Measurements from ENCODE around the gene COL25A1. TPM values are rescaled to one million over a fixed set of nuclear protein-coding genes. Genes with fewer than 3 reads are reported as not detected.

The COL25A1 gene
- total RNA-seq, 1 donor: not detected

GRCh38 chr4:108933046-108933445 is 369.4 kb downstream of the COL25A1 start:
- DNase-seq (ENCODE audit: low read depth in 2 of 3, low spot score in 2 of 3): no peak

GRCh38 chr4:108931926-108932325 is 370.5 kb downstream of the COL25A1 start:
- DNase-seq (ENCODE audit: low read depth in 2 of 3, low spot score in 2 of 3): peak in 1 of 3 donors; percentile 40

DNA sequence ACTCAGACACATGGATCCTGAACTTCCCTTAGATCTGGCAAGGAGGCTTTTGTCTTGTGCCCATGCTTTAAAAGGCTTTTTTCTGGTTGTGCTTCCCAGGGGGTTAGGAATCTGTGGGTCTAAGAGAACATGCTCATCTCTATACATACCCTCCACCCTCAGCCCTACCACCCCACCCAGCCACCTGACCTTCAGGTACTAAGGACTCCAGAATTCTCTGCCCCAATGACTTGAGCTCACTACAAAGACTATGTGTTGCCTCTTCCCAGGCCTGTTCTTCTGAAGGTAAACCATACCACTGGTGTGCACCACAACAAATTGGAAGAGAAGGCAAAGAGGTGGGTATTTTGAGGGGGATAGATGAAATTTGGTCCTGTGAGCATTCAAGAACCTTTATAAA is 372.3 kb downstream of the COL25A1 start:
- DNase-seq (ENCODE audit: low read depth in 2 of 3, low spot score in 2 of 3): no peak

- DNase-seq (ENCODE audit: low read depth in 2 of 3, low spot score in 2 of 3): no peak
Measured at GRCh38 chr4:108926781-108927180, 375.7 kb downstream of the COL25A1 start.

GRCh38 chr4:108926061-108926460 is 376.4 kb downstream of the COL25A1 start:
- DNase-seq (ENCODE audit: low read depth in 2 of 3, low spot score in 2 of 3): no peak

GRCh38 chr4:108922191-108922590 is 380.3 kb downstream of the COL25A1 start:
- no peak for DNase-seq (ENCODE audit: low read depth in 2 of 3, low spot score in 2 of 3)

- DNase-seq (ENCODE audit: low read depth in 2 of 3, low spot score in 2 of 3): no peak
Measured at GRCh38 chr4:108920395-108921087, 381.9 kb downstream of the COL25A1 start.

- DNase-seq (ENCODE audit: low read depth in 2 of 3, low spot score in 2 of 3): no peak
Measured at GRCh38 chr4:108919226-108919893, 383.1 kb downstream of the COL25A1 start.

GRCh38 chr4:108917255-108917654 is 385.2 kb downstream of the COL25A1 start:
- DNase-seq (ENCODE audit: low read depth in 2 of 3, low spot score in 2 of 3): no peak

DNA sequence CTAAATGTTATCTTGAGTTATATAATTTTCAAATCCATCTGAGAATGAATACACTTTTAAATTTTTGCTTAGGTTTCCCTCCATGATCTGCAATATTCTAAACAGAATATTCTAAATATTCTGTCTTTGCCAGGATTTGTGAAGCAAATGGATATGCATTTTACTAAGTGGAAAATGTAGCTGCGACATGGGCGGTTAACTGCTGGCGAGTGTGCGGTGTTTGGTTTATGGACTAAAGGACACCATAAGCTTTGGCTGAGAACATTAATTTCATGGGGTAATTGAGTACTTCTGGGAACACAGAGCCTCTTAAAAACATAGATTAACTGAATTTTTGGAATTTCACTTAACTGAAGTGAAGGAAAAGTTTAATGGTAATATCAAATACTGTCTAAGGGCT is 385.8 kb downstream of the COL25A1 start:
- DNase-seq (ENCODE audit: low read depth in 2 of 3, low spot score in 2 of 3): no peak

DNA sequence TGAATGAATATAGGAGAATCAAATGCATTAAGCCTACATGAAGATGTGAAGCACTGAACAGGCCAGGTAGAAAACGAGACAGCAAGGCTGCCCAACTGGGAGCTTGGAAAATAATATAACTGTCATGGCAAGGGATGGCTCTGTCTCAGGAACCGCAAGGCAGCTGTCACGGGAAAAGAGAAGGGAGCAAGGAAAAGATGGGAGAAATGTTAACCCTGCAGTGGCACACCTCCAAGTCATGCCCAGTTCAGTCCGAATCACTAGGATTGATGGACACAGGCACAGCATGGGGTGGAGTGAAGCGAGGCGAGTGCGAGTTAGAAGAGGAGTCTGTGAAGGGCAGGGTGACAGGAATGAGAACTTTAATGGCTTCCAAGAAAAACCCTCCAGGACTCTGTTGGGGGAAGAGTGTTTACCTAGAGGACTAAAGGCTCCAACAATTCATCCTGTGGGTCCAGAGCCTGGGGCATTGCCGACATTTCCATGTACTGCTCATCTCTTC is 395.5 kb downstream of the COL25A1 start:
- no peak for DNase-seq (ENCODE audit: low read depth in 2 of 3, low spot score in 2 of 3)

DNA sequence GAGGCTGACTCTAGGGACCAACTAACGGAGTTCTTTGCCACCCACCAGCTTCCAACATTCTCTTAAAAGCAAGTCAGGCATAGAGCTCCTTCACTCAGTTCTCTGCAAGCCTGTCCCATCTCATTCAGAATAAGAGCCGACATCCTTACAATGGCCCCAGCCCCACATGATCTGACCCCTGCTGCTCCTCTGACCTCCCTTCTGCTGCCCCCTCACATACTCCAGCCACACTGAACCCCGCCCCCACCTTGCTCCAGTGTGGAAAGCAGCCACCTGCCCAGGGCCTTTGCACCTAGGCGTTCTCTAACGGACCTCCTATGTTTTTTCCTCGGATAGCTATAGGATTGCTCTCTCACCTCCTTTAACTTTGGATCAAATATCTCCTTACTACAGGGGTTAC is 396.5 kb downstream of the COL25A1 start:
- DNase-seq (ENCODE audit: low read depth in 2 of 3, low spot score in 2 of 3): no peak

GRCh38 chr4:108903464-108904221 is 398.8 kb downstream of the COL25A1 start:
- no peak for DNase-seq (ENCODE audit: low read depth in 2 of 3, low spot score in 2 of 3)

GRCh38 chr4:108902769-108903168 is 399.7 kb downstream of the COL25A1 start:
- DNase-seq (ENCODE audit: low read depth in 2 of 3, low spot score in 2 of 3): no peak

DNA sequence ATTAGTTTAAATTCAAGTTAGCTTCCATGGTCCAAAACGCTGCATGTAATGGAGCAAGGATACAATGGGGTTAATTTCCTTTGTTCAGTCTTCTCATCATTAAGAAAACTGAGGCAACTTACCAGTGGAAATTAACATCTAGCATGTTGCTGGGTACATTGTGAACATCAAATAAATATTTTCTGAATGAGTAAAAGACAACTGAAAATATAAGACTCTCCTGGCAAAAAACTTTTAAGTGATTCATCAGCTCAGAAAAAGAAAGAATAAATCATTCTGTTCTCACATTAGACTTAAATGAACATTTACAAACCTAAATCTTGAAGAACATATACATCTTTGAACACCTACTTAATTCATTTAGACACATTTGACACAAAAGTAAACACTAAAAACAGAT is 401.2 kb downstream of the COL25A1 start:
- DNase-seq (ENCODE audit: low read depth in 2 of 3, low spot score in 2 of 3): no peak

- no peak for DNase-seq (ENCODE audit: low read depth in 2 of 3, low spot score in 2 of 3)
Measured at GRCh38 chr4:108900018-108900580, 402.4 kb downstream of the COL25A1 start.

- no peak for DNase-seq (ENCODE audit: low read depth in 2 of 3, low spot score in 2 of 3)
Measured at GRCh38 chr4:108893468-108893867, 409.0 kb downstream of the COL25A1 start.

DNA sequence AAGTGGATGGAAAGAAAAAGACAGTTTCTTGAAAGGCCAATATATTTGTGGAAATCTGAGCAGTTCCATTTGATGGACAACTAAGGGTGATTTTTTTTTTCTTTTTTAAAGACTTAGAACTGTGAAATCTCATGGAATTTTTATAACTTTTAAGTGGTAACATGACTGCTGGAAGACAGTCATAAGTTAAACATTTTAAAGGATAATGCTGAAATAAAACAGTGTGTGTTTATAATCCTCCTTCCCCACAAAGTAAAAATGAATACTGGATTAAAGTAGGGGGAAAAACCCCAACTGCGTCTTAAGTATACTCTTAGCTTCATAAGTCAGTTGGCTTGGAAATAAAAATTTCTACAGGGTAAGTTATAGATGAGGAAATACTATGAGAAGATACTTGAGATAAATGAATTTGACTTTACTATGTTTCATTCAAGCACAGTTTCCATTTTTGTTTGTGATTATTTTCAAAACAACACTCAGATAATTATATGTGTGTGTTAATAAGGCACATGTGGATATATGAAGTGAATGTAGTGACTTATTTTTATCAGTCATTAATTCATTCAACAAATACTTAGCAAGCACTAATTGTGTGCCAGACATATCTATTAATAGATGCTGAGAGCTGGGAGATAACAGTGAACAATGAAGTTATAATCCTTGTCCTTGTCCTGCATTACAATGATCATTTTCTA is 410.4 kb downstream of the COL25A1 start:
- DNase-seq (ENCODE audit: low read depth in 2 of 3, low spot score in 2 of 3): no peak

- no peak for DNase-seq (ENCODE audit: low read depth in 2 of 3, low spot score in 2 of 3)
Measured at GRCh38 chr4:108890484-108890881, 412.0 kb downstream of the COL25A1 start.

DNA sequence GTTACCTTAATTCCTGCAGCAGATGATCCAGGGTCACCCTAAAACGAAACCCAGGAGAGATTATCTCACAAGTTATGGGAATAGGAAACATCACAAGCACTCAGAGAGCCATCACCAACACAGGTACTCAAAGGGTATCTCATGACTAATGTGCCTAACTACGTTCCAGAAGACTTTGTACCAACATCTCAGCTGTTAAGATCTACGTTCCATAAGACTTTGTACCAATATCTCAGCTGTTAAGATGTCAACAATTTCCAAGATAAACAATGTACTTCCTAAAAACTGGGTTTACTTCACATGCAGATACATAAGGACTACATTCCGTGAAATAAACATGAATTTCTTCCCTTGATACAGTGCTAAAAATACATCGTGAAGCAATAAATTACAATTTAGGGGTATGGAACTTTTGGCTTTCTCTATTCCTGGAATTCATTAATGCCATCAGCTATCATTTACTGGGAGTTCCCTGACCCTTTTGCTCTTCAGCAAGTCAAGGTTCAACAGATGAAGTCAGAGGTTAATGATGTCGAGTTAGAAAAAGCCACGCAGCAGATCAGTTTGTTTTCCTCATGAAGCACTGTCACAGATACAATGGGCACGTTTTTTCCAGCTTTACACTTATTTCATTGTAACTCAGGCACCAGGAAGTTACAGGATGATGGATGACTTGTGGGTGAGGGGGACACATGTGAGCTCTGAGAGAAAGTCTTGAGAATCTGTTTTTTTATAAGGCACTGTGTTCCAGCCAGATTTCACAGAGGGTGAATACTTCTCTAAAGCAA is 412.6 kb downstream of the COL25A1 start:
- DNase-seq (ENCODE audit: low read depth in 2 of 3, low spot score in 2 of 3): peak in 1 of 3 donors; percentile 19

All from hematopoietic multipotent progenitor cell (in vitro differentiated cells).